ENCODE data around the gene MUC21. TPM values are rescaled to one million over a fixed set of nuclear protein-coding genes. Genes with fewer than 3 reads are reported as not detected.

MUC21 gene
- not detected for total RNA-seq

DNA sequence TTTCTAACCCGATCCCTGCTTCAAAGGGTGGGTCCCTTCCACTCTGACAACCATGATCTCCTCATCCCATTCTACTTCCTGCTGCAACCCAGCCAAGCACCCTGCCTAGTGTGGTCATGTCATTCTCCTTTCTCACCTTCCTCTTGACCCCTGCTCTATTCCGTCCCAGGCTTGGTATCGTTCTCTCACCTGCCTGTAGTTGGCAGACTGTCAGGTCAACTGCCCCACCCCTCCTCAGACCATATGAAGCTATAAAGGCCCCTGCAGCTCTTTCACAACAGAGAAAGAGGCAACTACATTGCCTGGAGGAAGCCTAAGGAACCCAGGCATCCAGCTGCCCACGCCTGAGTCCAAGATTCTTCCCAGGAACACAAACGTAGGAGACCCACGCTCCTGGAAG is at the start of gene MUC21:
MUC21 (plus strand) TSS at position 280 of the 400 bp plus-strand sequence. CDS start 241 bp downstream, outside the sequence.
- DNase-seq (no peak), ATAC-seq (no peak)
- Histone ChIP-seq H3K27me3 (no peaks in the 10 kb centered on the region), H3K4me1 (peaks cover 5 to 9% of the 10 kb centered on the region in 2 donors), H3K9me3 (no peaks in the 10 kb centered on the region), H3K27ac (peak within 1 kb of the TSS in 3 of 4 donors; percentile 42 to 74 (median 48)), H3K36me3 (no peaks in the 10 kb centered on the region), H3K4me3 (peak within 1 kb of the TSS in 1 of 4 donors; percentile 27)
- intact Hi-C loops (cut with DNase I; ENCODE audit: low total_unique reads), result no loop called here
- in situ Hi-C loops (cut with MboI; ENCODE audit: low sequenced_read_pairs in 4 of 4), result no loop called here
- no peak for TF ChIP-seq POLR2A (IDR thresholded peaks at IDR 0.05)

DNA sequence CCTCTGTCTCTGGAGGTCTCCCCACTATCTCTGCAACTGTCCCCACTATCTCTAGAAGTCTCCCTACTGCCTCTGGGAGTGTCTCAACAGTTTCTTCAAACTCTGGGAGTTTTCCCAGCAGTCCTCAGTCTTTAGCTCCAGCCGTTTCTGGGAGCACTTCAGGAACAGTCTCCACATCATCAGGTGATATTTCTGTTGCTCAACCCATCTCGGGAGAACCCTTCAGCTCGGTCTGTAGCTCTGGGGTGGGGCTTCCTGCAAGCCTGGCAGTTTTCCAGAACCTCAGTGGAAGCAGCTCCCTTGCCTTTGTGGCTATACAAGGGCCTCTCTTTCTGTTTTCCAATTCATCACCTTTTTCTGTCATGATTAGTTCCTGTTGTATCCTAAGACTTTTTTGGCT is 48.5 kb upstream of the MUC21 start:
- H3K4me3 ChIP-seq, result no peak overlapping the region
- H3K36me3 ChIP-seq, result no peaks in the 10 kb centered on the region
- no peak overlapping the region for H3K27ac ChIP-seq
- intact Hi-C loops (cut with DNase I; ENCODE audit: low total_unique reads), result no loop called here
- H3K4me1 ChIP-seq, result no peaks in the 10 kb centered on the region
- no peaks in the 10 kb centered on the region for H3K9me3 ChIP-seq
- in situ Hi-C loops (cut with MboI; ENCODE audit: low sequenced_read_pairs in 4 of 4), result no loop called here
- DNase-seq, result no peak
- peak in 1 of 2 donors; percentile 32 for ATAC-seq
- TF ChIP-seq POLR2A (IDR thresholded peaks at IDR 0.05), result no peak
- TF ChIP-seq, protein P1, sequence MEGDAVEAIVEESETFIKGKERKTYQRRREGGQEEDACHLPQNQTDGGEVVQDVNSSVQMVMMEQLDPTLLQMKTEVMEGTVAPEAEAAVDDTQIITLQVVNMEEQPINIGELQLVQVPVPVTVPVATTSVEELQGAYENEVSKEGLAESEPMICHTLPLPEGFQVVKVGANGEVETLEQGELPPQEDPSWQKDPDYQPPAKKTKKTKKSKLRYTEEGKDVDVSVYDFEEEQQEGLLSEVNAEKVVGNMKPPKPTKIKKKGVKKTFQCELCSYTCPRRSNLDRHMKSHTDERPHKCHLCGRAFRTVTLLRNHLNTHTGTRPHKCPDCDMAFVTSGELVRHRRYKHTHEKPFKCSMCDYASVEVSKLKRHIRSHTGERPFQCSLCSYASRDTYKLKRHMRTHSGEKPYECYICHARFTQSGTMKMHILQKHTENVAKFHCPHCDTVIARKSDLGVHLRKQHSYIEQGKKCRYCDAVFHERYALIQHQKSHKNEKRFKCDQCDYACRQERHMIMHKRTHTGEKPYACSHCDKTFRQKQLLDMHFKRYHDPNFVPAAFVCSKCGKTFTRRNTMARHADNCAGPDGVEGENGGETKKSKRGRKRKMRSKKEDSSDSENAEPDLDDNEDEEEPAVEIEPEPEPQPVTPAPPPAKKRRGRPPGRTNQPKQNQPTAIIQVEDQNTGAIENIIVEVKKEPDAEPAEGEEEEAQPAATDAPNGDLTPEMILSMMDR (IDR thresholded peaks at IDR 0.05 in 4 of 5, conservative IDR thresholded peaks at IDR 0.05 in 1 of 5), result no peak
- no peaks in the 10 kb centered on the region for H3K27me3 ChIP-seq

DNA sequence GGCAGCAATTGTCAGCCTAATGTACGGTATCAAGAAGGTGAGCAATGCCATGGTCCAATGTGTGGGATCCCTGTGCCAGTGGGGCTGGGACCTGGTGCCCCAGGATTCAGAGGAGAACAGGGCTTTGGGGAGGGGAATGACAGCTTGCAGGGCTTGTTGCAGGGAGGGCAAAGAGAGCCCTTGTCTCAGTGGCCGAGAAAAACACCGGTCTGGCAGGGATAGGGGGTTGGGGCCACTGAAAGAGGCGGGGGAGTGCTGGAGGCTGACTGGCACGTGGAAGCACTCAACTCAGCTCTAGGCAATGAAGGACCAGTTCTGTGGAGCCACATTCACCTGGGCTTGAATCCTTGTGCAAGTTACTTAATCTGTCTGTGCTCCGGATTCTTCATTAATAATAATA is 46.3 kb upstream of the MUC21 start:
- in situ Hi-C loops (cut with MboI; ENCODE audit: low sequenced_read_pairs in 4 of 4), result no loop called here

DNA sequence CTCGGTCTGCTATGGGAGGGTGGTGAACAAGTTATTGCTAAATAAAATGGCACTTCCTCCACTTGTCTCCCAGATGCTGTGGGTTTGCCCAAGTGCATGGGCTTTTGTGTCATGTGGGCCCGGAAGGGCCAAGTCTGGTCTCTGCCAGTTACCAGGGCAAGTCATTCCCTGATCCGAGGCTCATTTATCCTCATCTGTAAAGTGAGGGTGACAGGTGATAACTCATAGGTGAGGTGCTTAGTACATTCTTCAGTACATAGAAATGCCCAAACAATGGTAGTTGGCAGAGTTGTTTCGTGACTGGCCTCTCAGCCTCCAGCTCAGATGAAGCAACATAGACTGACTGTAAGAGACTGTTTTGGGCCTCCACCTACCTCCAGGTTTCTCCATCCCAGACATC is 44.8 kb upstream of the MUC21 start:
- ATAC-seq (no peak), DNase-seq (no peak)
- in situ Hi-C loops (cut with MboI; ENCODE audit: low sequenced_read_pairs in 4 of 4), result no loop called here
- Histone ChIP-seq H3K4me1 (no peaks in the 10 kb centered on the region), H3K27ac (no peak overlapping the region), H3K27me3 (peaks cover 0 to 9% (median 0%) of the 10 kb centered on the region in 3 donors), H3K4me3 (no peak overlapping the region), H3K36me3 (no peaks in the 10 kb centered on the region), H3K9me3 (no peaks in the 10 kb centered on the region)
- no peak for TF ChIP-seq POLR2A (IDR thresholded peaks at IDR 0.05)
- TF ChIP-seq, protein P1 (IDR thresholded peaks at IDR 0.05 in 4 of 5, conservative IDR thresholded peaks at IDR 0.05 in 1 of 5), result no peak
- intact Hi-C loops (cut with DNase I; ENCODE audit: low total_unique reads), result no loop called here

More for the DNA sequence above, 46.3 kb upstream of the MUC21 start:
- intact Hi-C loops (cut with DNase I; ENCODE audit: low total_unique reads), result no loop called here
- H3K36me3 ChIP-seq, result no peaks in the 10 kb centered on the region
- no peak for DNase-seq
- H3K27me3 ChIP-seq, result no peaks in the 10 kb centered on the region
- H3K27ac ChIP-seq, result no peak overlapping the region
- H3K4me3 ChIP-seq, result no peak overlapping the region
- H3K9me3 ChIP-seq, result no peaks in the 10 kb centered on the region
- H3K4me1 ChIP-seq, result no peaks in the 10 kb centered on the region
- TF ChIP-seq, protein P1 (IDR thresholded peaks at IDR 0.05 in 4 of 5, conservative IDR thresholded peaks at IDR 0.05 in 1 of 5), result no peak
- ATAC-seq, result no peak

DNA sequence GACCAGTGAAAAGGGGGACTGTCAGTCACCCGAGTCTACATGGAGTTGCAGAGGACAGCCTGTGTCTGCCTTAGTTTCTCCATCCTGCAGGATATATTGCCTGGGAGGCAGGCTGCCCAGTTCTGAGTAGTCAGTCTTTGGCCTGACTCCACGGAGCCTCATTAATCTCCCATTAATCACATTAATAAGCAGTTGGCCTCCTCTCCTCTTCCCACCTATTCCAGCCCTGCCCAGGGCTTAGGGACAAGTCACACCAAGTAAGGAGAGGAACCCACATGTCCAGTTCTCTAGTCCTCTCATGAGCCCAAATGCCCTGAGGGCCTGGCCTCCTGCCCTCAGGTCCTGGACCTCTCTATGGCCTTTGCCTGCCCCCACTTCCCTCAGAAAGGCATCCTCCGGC is 44.0 kb upstream of the MUC21 start:
- H3K4me3 ChIP-seq, result no peak overlapping the region
- intact Hi-C loops (cut with DNase I; ENCODE audit: low total_unique reads), result no loop called here
- no peak overlapping the region for H3K27ac ChIP-seq

More for the DNA sequence above, 44.0 kb upstream of the MUC21 start:
- no peak for TF ChIP-seq POLR2A (IDR thresholded peaks at IDR 0.05)
- TF ChIP-seq, protein P1 (IDR thresholded peaks at IDR 0.05 in 4 of 5, conservative IDR thresholded peaks at IDR 0.05 in 1 of 5), result no peak
- no peak for DNase-seq
- H3K4me1 ChIP-seq, result no peaks in the 10 kb centered on the region
- H3K36me3 ChIP-seq, result no peaks in the 10 kb centered on the region
- ATAC-seq, result no peak
- H3K27me3 ChIP-seq, result peaks cover 0 to 9% (median 0%) of the 10 kb centered on the region in 3 donors
- no peaks in the 10 kb centered on the region for H3K9me3 ChIP-seq
- in situ Hi-C loops (cut with MboI; ENCODE audit: low sequenced_read_pairs in 4 of 4), result no loop called here

Measured in gastrocnemius medialis (tissue), 4 donors.